Spleen (tissue), 11 donors: Measurements from ENCODE around the gene PYROXD2. TPM values are rescaled to one million over a fixed set of nuclear protein-coding genes. Genes with fewer than 3 reads are reported as not detected.

Experiments
- DNase-seq: peaks from one replicate; pipeline ENCODE4 v3.0.0-alpha.2; 2020
- H3K27ac ChIP-seq, 8 donors: fragments of 200-600 bp; sonication (generic) in 7 of 8; 1 replicate in 4 of 8; 2 replicates in 4 of 8; pipeline versions ENCODE4 v1.5.0 to v1.8.0; 2016 to 2021; ENCODE audit warnings: inconsistent platforms in 4 of 8, mild to moderate bottlenecking in 4 of 8, moderate library complexity in 1 of 8
- H3K27me3 ChIP-seq, 7 donors: fragments of 200-600 bp; sonication (generic) in 6 of 7; replicated peaks in 1 of 7; 1 replicate in 4 of 7; 2 replicates in 3 of 7; pipeline versions ENCODE4 v1.5.0 to v1.8.0; 2016 to 2021; ENCODE audit warnings: inconsistent platforms in 3 of 7, mild to moderate bottlenecking in 1 of 7
- H3K36me3 ChIP-seq, 6 donors: fragments of 200-600 bp; sonication (generic) in 5 of 6; 1 replicate in 4 of 6; 2 replicates in 2 of 6; pipeline versions ENCODE4 v1.5.0 to v1.8.0; 2016 to 2021; ENCODE audit warnings: inconsistent platforms in 2 of 6
- H3K4me1 ChIP-seq, 6 donors: fragments of 200-600 bp; sonication (generic) in 5 of 6; 1 replicate in 3 of 6; 2 replicates in 3 of 6; pipeline versions ENCODE4 v1.5.0 to v1.8.0; 2016 to 2021; ENCODE audit warnings: inconsistent platforms in 3 of 6
- H3K4me3 ChIP-seq, 8 donors: fragments of 200-600 bp; sonication (generic) in 7 of 8; 1 replicate in 4 of 8; 2 replicates in 4 of 8; pipeline versions ENCODE4 v1.5.0 to v1.8.0; 2016 to 2021; ENCODE audit warnings: inconsistent platforms in 4 of 8, mild to moderate bottlenecking in 4 of 8, moderate library complexity in 2 of 8
- H3K9me3 ChIP-seq, 8 donors: fragments of 200-600 bp; sonication (generic) in 7 of 8; 1 replicate in 4 of 8; 2 replicates in 4 of 8; pipeline versions ENCODE4 v1.5.0 to v1.8.0; 2016 to 2021; ENCODE audit warnings: inconsistent platforms in 4 of 8
- CTCF ChIP-seq, 11 experiments: fragments of 200-600 bp in 7 of 11; fragments of 450-650 bp in 4 of 11; sonication (generic) in 4 of 11; IDR thresholded peaks in 8 of 11; conservative IDR thresholded peaks in 3 of 11; 1 replicate in 7 of 11; 2 replicates in 4 of 11; pipeline versions ENCODE4 v1.4.0 to v1.8.0; 2016 to 2021; ENCODE audit warnings: antibody characterized with exemption in 11 of 11, inconsistent platforms in 4 of 11, mild to moderate bottlenecking in 1 of 11
- POLR2A ChIP-seq, 3 donors: fragments of 450-650 bp; IDR thresholded peaks; one replicate each; pipeline ENCODE4 v1.5.1; 2017; ENCODE audit warnings: antibody characterized with exemption in 3 of 3, mild to moderate bottlenecking in 1 of 3
- POLR2AphosphoS5 ChIP-seq, 3 donors: sonication (generic); formaldehyde crosslinking; IDR thresholded peaks; one replicate each; pipeline ENCODE4 v1.5.1; 2017; ENCODE audit warnings: antibody characterized with exemption in 3 of 3
- WGBS, 5 donors: extraction: QIAGEN DNeasy Blood & Tissue Kit in 3 of 5; methylation state at CpG; one replicate each; pipeline versions ENCODE4 v1.1.5 to v1.1.7; 2013 to 2018; 5-methylcytosine and 5-hydroxymethylcytosine counted together
- intact Hi-C: fragments of 100-400 bp; cut with DNase I; formaldehyde crosslinking; loops from one replicate; pipeline ENCODE4 v1.15.0; 2023; ENCODE audit warnings: low total_unique reads
- polyA plus RNA-seq, 3 donors: library from polyadenylated mRNA; stranded (reverse); fragments of 200-250 nt; gene quantifications; one replicate each; pipeline ENCODE4 v1.2.1, GENCODE V29; 2013
- total RNA-seq, 7 donors: library from RNA; depleted of rRNA in 3 of 7; stranded (reverse); fragments of >200 nt in 3 of 7; fragmentation: NEBNext Ultra II Directional in 4 of 7; extraction: Animal tissue kit (Norgen Biotek cat#: 25700) in 4 of 7; gene quantifications; one replicate each; pipeline versions ENCODE4 v1.1.0 to v1.2.1, GENCODE V29; 2016 to 2021
- donor health status: healthy with polysubstance abuse.
- donor health status: DM: no; HTN: no; CAD: no; lungs with moderate emphysema.
- donor health status: DM: no; HTN: no; CAD: no.
- donor health status: Bipolar disorder and iron deficiency.
- donor health status: healthy.
- donor health status: DM: no; HTN: no; CAD: no.
- donor health status: DM: yes; HTN: yes; CAD: no.

Gene PYROXD2
- total and polyA plus RNA-seq, 10 donors = 4.7 to 26.0 (median 11.6) TPM

- intact Hi-C loops = no loop called here
- peaks cover 9 to 33% (median 19%) of the 10 kb centered on the region in 6 donors for H3K4me1 ChIP-seq
- no peak for DNase-seq
- H3K9me3 ChIP-seq = no peaks in the 10 kb centered on the region
- WGBS, 5 donors = 89 to 98% (median 92%) methylated on average over 11 to 18 of the region's 18 CpGs
- H3K4me3 ChIP-seq = no peak overlapping the region
- no peak overlapping the region for H3K27ac ChIP-seq
- H3K36me3 ChIP-seq = peaks cover 0 to 68% (median 53%) of the 10 kb centered on the region in 6 donors
- TF ChIP-seq CTCF (IDR thresholded peaks at IDR 0.05 in 8 of 11, conservative IDR thresholded peaks at IDR 0.05 in 3 of 11) (no peak), POLR2AphosphoS5 (IDR thresholded peaks at IDR 0.05) (peak in 1 of 3 donors; percentile 34)
- no peaks in the 10 kb centered on the region for H3K27me3 ChIP-seq
Measured at GRCh38 chr10:98416606-98417388, 1.8 kb upstream of the PYROXD2 start.

GRCh38 chr10:98415731-98416119 lies 743 bp upstream of the PYROXD2 start:
- H3K27ac ChIP-seq = peak overlapping the region in 5 of 8 donors; percentile 58 to 84 (median 74)
- peaks cover 9 to 36% (median 19%) of the 10 kb centered on the region in 6 donors for H3K4me1 ChIP-seq
- H3K36me3 ChIP-seq = peaks cover 0 to 57% (median 43%) of the 10 kb centered on the region in 6 donors
- no peak for TF ChIP-seq CTCF (IDR thresholded peaks at IDR 0.05 in 8 of 11, conservative IDR thresholded peaks at IDR 0.05 in 3 of 11)
- TF ChIP-seq POLR2AphosphoS5 (IDR thresholded peaks at IDR 0.05) = no peak
- TF ChIP-seq POLR2A (IDR thresholded peaks at IDR 0.05) = no peak
- no peak overlapping the region for H3K4me3 ChIP-seq
- no peaks in the 10 kb centered on the region for H3K9me3 ChIP-seq
- 73 to 86% (median 79%) methylated on average over 7 to 8 of the region's 8 CpGs for WGBS, 5 donors
- no peaks in the 10 kb centered on the region for H3K27me3 ChIP-seq
- no peak for DNase-seq
- intact Hi-C loops = no loop called here

- Histone ChIP-seq H3K27ac (peak overlapping the region in 7 of 8 donors; percentile 61 to 84 (median 64)), H3K4me3 (peak overlapping the region; percentile 25 to 70 (median 38)), H3K27me3 (no peaks in the 10 kb centered on the region), H3K36me3 (peaks cover 0 to 46% (median 33%) of the 10 kb centered on the region in 6 donors), H3K9me3 (no peaks in the 10 kb centered on the region), H3K4me1 (peaks cover 9 to 36% (median 19%) of the 10 kb centered on the region in 6 donors)
- 47 to 58% (median 53%) methylated on average over 3 of the region's 3 CpGs for WGBS, 5 donors
- DNase-seq = no peak
- intact Hi-C loops = no loop called here
- TF ChIP-seq POLR2AphosphoS5 (IDR thresholded peaks at IDR 0.05) (no peak), CTCF (IDR thresholded peaks at IDR 0.05 in 8 of 11, conservative IDR thresholded peaks at IDR 0.05 in 3 of 11) (no peak), POLR2A (IDR thresholded peaks at IDR 0.05) (no peak)
Measured at GRCh38 chr10:98414578-98414931, 427 bp downstream of the PYROXD2 start.

GRCh38 chr10:98411768-98412167 lies 3.2 kb downstream of the PYROXD2 start:
- peak overlapping the region in 1 of 8 donors; percentile 7 for H3K27ac ChIP-seq
- no peaks in the 10 kb centered on the region for H3K9me3 ChIP-seq
- H3K27me3 ChIP-seq = no peaks in the 10 kb centered on the region
- DNase-seq = no peak
- TF ChIP-seq POLR2A (IDR thresholded peaks at IDR 0.05) (no peak), POLR2AphosphoS5 (IDR thresholded peaks at IDR 0.05) (peak in 1 of 3 donors; percentile 22), CTCF (IDR thresholded peaks at IDR 0.05 in 8 of 11, conservative IDR thresholded peaks at IDR 0.05 in 3 of 11) (no peak)
- 72 to 86% (median 82%) methylated on average over 1 of the region's 1 CpG for WGBS, 5 donors
- no peak overlapping the region for H3K4me3 ChIP-seq
- intact Hi-C loops = no loop called here
- H3K4me1 ChIP-seq = peaks cover 9 to 36% (median 19%) of the 10 kb centered on the region in 6 donors
- peaks cover 0 to 18% (median 5%) of the 10 kb centered on the region in 6 donors for H3K36me3 ChIP-seq
